Measurements from ENCODE around the gene FARP1.
"Not testable (repeated sequence)": the region's sequence is repeated elsewhere in the genome, so short reads cannot be mapped to it uniquely, and the experiment has no call there.

Gene FARP1

GRCh38 chr13:98263841-98264240 is 120.9 kb downstream of the FARP1 start:
- no peak for FAIRE-seq

- no peak for FAIRE-seq
Observed at GRCh38 chr13:98264877-98265276, 122.0 kb downstream of the FARP1 start.

- no peak for FAIRE-seq
Observed at GRCh38 chr13:98265692-98266551, 123.0 kb downstream of the FARP1 start.

- no peak for FAIRE-seq
Observed at GRCh38 chr13:98267080-98267912, 124.4 kb downstream of the FARP1 start.

GRCh38 chr13:98269386-98269785 is 126.5 kb downstream of the FARP1 start:
- FAIRE-seq: no peak

- no peak for FAIRE-seq
Observed at GRCh38 chr13:98270819-98271218, 127.9 kb downstream of the FARP1 start.

- not testable (repeated sequence) for FAIRE-seq
Observed at GRCh38 chr13:98271646-98272045, 128.8 kb downstream of the FARP1 start.

GRCh38 chr13:98272549-98272948 is 129.7 kb downstream of the FARP1 start:
- FAIRE-seq: no peak

- FAIRE-seq: no peak
Observed at GRCh38 chr13:98273067-98273823, 130.4 kb downstream of the FARP1 start.

- FAIRE-seq: no peak
Observed at GRCh38 chr13:98273824-98274742, 131.2 kb downstream of the FARP1 start.

- no peak for FAIRE-seq
Observed at GRCh38 chr13:98274921-98275487, 132.1 kb downstream of the FARP1 start.

- no peak for FAIRE-seq
Observed at GRCh38 chr13:98275681-98276171, 132.8 kb downstream of the FARP1 start.

- FAIRE-seq: no peak
Observed at GRCh38 chr13:98276486-98276885, 133.6 kb downstream of the FARP1 start.

GRCh38 chr13:98278068-98278724 is 135.3 kb downstream of the FARP1 start:
- FAIRE-seq: no peak

GRCh38 chr13:98279473-98280175 is 136.7 kb downstream of the FARP1 start:
- no peak for FAIRE-seq

- FAIRE-seq: no peak
Observed at GRCh38 chr13:98280176-98280510, 137.2 kb downstream of the FARP1 start.

GRCh38 chr13:98284679-98285078 is 141.8 kb downstream of the FARP1 start:
- FAIRE-seq: no peak

- FAIRE-seq: no peak
Observed at GRCh38 chr13:98285317-98285716, 142.4 kb downstream of the FARP1 start.

- no peak for FAIRE-seq
Observed at GRCh38 chr13:98285852-98286594, 143.1 kb downstream of the FARP1 start.

- FAIRE-seq: no peak
Observed at GRCh38 chr13:98286799-98287198, 143.9 kb downstream of the FARP1 start.
